Subcutaneous adipose tissue (tissue), 4 donors: ENCODE results near the gene PTPA. TPM values are rescaled to one million over a fixed set of nuclear protein-coding genes. Genes with fewer than 3 reads are reported as not detected.

ENCODE experiments used
- total RNA-seq, 4 donors: library from RNA; depleted of rRNA; stranded (reverse); fragments of >200 nt; gene quantifications; one replicate each; pipeline ENCODE4 v1.1.0, GENCODE V29; 2016
- TF ChIP-seq, protein P1 (sequence below): fragments of 450-650 bp; IDR thresholded peaks from one replicate; pipeline ENCODE4 v1.5.1; 2016; ENCODE audit warnings: low read depth, mild to moderate bottlenecking, control low read depth, antibody characterized with exemption, moderate library complexity

Gene PTPA
- total RNA-seq, 4 donors from 2014 or later, result 23.8 to 51.1 (median 34.4) TPM

DNA sequence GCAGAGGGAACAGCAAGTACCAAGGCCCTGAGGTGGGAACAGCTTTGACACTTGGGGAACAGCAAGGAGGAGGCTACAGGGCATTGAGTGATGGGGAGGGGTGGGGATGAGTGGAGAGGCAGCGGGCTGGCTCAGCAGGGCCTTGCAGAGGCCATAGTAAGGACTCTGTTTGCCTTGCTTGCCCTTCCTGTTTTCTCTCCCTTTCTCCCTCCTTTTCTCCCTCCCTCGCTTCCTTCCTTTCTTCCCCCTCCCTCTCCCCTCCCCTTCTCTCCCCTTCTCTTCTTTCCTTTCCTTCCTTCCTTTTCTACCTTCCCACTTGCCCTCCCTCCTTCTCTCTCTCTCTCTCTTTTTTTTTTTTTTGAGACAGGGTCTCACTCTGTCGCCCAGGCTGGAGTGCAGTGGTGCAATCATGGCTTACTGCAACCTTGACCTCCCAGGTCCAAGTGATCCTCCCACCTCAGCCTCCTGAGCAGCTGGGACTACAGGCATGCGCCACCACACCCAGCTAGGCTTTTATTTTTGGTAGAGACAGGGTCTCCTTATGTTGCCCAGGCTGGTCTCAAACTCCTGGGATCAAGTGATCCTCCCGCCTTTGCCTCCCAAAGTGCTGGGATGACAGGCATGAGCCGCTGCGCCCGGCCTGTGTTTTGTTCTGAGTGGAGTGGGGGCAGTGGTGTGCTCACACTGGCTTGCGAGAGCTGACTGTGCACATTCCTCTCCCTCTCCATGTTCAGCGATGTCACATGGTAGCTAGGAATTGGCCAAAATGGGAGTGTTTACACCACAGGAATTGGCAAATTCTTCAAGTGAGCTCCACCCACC lies 49.7 kb downstream of the PTPA start:
- TF ChIP-seq, protein P1, sequence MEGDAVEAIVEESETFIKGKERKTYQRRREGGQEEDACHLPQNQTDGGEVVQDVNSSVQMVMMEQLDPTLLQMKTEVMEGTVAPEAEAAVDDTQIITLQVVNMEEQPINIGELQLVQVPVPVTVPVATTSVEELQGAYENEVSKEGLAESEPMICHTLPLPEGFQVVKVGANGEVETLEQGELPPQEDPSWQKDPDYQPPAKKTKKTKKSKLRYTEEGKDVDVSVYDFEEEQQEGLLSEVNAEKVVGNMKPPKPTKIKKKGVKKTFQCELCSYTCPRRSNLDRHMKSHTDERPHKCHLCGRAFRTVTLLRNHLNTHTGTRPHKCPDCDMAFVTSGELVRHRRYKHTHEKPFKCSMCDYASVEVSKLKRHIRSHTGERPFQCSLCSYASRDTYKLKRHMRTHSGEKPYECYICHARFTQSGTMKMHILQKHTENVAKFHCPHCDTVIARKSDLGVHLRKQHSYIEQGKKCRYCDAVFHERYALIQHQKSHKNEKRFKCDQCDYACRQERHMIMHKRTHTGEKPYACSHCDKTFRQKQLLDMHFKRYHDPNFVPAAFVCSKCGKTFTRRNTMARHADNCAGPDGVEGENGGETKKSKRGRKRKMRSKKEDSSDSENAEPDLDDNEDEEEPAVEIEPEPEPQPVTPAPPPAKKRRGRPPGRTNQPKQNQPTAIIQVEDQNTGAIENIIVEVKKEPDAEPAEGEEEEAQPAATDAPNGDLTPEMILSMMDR, result no peak

GRCh38 chr9:129161534-129161837 lies 50.3 kb downstream of the PTPA start:
- TF ChIP-seq, protein P1, result no peak

GRCh38 chr9:129162497-129163197 lies 51.4 kb downstream of the PTPA start:
- TF ChIP-seq, protein P1, result no peak

DNA sequence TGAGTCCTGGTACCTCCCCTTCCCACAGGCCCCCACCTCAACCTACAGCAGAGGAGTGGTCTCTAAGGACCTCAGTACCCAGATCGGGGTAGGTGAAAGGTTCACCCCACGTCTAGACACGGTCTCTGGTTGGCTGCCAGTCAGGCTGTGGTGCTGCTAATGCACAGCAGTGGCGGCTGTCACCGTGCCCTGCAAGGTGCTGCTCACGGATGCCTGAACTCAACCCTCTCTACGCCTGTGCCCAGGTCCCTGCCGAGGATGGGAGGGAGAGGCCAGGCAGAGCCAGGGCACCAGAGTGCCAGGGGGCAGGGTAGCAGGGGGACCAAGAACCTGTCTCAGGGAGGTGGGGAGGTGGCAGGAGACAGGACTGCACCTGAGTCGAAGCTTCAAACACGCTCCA lies 52.5 kb downstream of the PTPA start:
- TF ChIP-seq, protein P1, result no peak

DNA sequence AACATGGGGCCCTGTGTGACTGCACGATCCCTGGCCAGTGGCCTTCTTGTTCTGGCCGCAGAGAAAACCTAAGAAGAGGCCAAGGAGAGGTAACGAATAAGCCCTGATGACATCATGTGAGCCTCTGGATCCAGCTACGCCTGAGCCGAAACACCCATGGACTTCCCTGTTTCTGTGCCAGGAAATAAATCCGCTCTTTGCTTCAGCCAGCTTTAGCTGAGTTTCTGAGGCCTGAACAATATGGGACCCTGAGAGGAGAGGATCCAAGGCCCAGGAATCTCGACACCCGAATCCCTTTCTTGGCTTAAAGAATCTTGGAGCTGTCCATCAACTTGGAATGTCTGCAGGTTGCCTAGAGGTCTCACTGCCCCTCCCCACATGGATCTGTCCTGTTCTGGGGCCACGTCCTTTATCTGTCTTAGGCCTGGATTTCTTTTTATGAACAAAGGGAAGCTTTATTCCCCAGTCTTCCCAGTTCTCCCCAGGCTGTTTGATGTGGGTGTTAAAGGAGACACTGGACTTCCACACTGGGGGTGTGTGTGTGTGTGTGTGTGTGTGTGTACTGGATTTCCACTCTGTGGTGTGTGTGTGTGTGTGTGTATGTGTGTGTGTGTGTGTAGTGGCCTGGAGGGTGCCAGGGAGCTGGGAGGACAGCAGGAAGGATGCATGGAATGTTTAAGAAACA lies 53.2 kb downstream of the PTPA start:
- TF ChIP-seq, protein P1, result no peak

- TF ChIP-seq, protein P1, result no peak
Measured at GRCh38 chr9:129165198-129165597, 54.0 kb downstream of the PTPA start.
